A673 (cell line): ENCODE data around the gene SORBS2. TPM values are rescaled to one million over a fixed set of nuclear protein-coding genes. Genes with fewer than 3 reads are reported as not detected.

ENCODE experiments used
- BruUV-seq: library from RNA; stranded (reverse); fragments of 400-500 nt; replicated peaks from 2 replicates; lab custom pipeline; 2021; lab: Mats Ljungman, UMichigan
- CTCF ChIA-PET: fragments of 300-600 bp; sonication (Branson Sonifier 250); formaldehyde crosslinking; loops from one replicate; lab custom pipeline; 2022; ENCODE audit warnings: antibody characterized with exemption; lab: Charles Lee
- POLR2A ChIA-PET: fragments of 300-600 bp; sonication (Branson Sonifier 250); formaldehyde crosslinking; loops from one replicate; lab custom pipeline; 2022; ENCODE audit warnings: antibody characterized with exemption; ENCODE audit not compliant: low non-redundant PET; lab: Charles Lee
- DNase-seq: peaks from one replicate; pipeline ENCODE4 v3.0.0-alpha.2; 2015; ENCODE audit warnings: low spot score
- H3K27ac ChIP-seq: fragments of 200-600 bp; sonication (generic); 2 replicates; pipeline ENCODE4 v1.5.1; 2016; ENCODE audit warnings: mixed run types, low read depth, mild to moderate bottlenecking, mixed read lengths, antibody characterized with exemption, low read length; ENCODE audit not compliant: poor library complexity, severe bottlenecking
- H3K27me3 ChIP-seq: fragments of 200-600 bp; sonication (generic); replicated peaks from 2 replicates; pipeline ENCODE4 v1.6.1; 2017; ENCODE audit warnings: mixed run types, low read depth, mild to moderate bottlenecking, mixed read lengths, antibody characterized with exemption, low read length; ENCODE audit not compliant: insufficient read depth, poor library complexity
- H3K36me3 ChIP-seq: fragments of 200-600 bp; sonication (generic); 2 replicates; pipeline ENCODE4 v1.6.1; 2016; ENCODE audit warnings: mixed run types, mild to moderate bottlenecking, mixed read lengths, antibody characterized with exemption, low read length; ENCODE audit not compliant: insufficient read depth, poor library complexity, severe bottlenecking
- H3K4me1 ChIP-seq: fragments of 200-600 bp; sonication (generic); 2 replicates; pipeline ENCODE4 v1.6.1; 2017; ENCODE audit warnings: mixed run types, mild to moderate bottlenecking, mixed read lengths, antibody characterized with exemption, low read length; ENCODE audit not compliant: insufficient read depth, poor library complexity, severe bottlenecking
- H3K4me3 ChIP-seq: fragments of 200-600 bp; sonication (generic); 2 replicates; pipeline ENCODE4 v1.5.1; 2016; ENCODE audit warnings: low read depth, mixed run types, mild to moderate bottlenecking, mixed read lengths, low read length; ENCODE audit not compliant: poor library complexity, severe bottlenecking
- H3K9me3 ChIP-seq: fragments of 200-600 bp; sonication (generic); 2 replicates; pipeline ENCODE4 v1.6.1; 2016; ENCODE audit warnings: mixed run types, low read depth, mild to moderate bottlenecking, mixed read lengths, antibody characterized with exemption, low read length; ENCODE audit not compliant: poor library complexity, severe bottlenecking
- CTCF ChIP-seq: fragments of 300-800, 200-600 bp; sonication (generic); conservative IDR thresholded peaks from 2 replicates; pipeline ENCODE4 v1.5.1; 2017; ENCODE audit warnings: low read depth, mild to moderate bottlenecking, antibody characterized with exemption, low read length, moderate library complexity, mixed read lengths
- EZH2 ChIP-seq: fragments of 200-600 bp; sonication (generic); IDR thresholded peaks from 2 replicates; pipeline ENCODE4 v1.6.1; 2017; ENCODE audit warnings: borderline replicate concordance, low read depth, mild to moderate bottlenecking, mixed read lengths, antibody characterized with exemption, low read length; ENCODE audit not compliant: poor library complexity, severe bottlenecking
- intact Hi-C: fragments of 100-400 bp; cut with micrococcal nuclease; formaldehyde crosslinking; loops from one replicate; pipeline ENCODE4 v1.10.0; 2022; ENCODE audit not compliant: unreplicated experiment
- total RNA-seq: library from RNA; stranded (reverse); gene quantifications from 2 replicates; pipeline ENCODE4 v1.2.3, GENCODE V29; 2021

The SORBS2 gene
- total RNA-seq, 1 experiment from 2014 or later, result not detected

GRCh38 chr4:185665655-185666054 is 146.3 kb downstream of the SORBS2 start:
- TF ChIP-seq EZH2, result no peak
- TF ChIP-seq CTCF, result no peak
- Histone ChIP-seq H3K4me1 (no peaks in the 10 kb centered on the region), H3K27ac (no peak overlapping the region), H3K36me3 (no peaks in the 10 kb centered on the region), H3K4me3 (no peak overlapping the region), H3K27me3 (peaks cover 5% of the 10 kb centered on the region), H3K9me3 (no peaks in the 10 kb centered on the region)
- ChIA-PET POLR2A (no interaction called here), CTCF (no interaction called here)
- DNase-seq, result no peak
- intact Hi-C loops, result no loop called here
- no TSS peak for BruUV-seq

GRCh38 chr4:185664481-185664880 is 147.5 kb downstream of the SORBS2 start:
- BruUV-seq, result no TSS peak
- CTCF ChIA-PET, result no interaction called here
- no peak for DNase-seq
- intact Hi-C loops, result no loop called here
- Histone ChIP-seq H3K27me3 (peaks cover 5% of the 10 kb centered on the region), H3K4me1 (no peaks in the 10 kb centered on the region), H3K36me3 (no peaks in the 10 kb centered on the region), H3K9me3 (no peaks in the 10 kb centered on the region), H3K4me3 (no peak overlapping the region), H3K27ac (no peak overlapping the region)
- TF ChIP-seq CTCF (no peak), EZH2 (no peak)
- POLR2A ChIA-PET, result no interaction called here

GRCh38 chr4:185662030-185662778 is 149.8 kb downstream of the SORBS2 start:
- no TSS peak for BruUV-seq
- intact Hi-C loops, result no loop called here
- POLR2A ChIA-PET, result no interaction called here

More at GRCh38 chr4:185662030-185662778, 149.8 kb downstream of the SORBS2 start:
- Histone ChIP-seq H3K9me3 (no peaks in the 10 kb centered on the region), H3K27ac (no peak overlapping the region), H3K36me3 (no peaks in the 10 kb centered on the region), H3K27me3 (peaks cover 10% of the 10 kb centered on the region), H3K4me3 (no peak overlapping the region), H3K4me1 (no peaks in the 10 kb centered on the region)
- no peak for TF ChIP-seq CTCF
- TF ChIP-seq EZH2, result no peak
- CTCF ChIA-PET, result interaction anchor here (0.5 kb wide), 1 partner anchor 186 kb away, joined by 6 read pairs; no protein-coding TSS in a partner anchor
- no peak for DNase-seq
